CD4-positive, alpha-beta memory T cell (primary cell): Measurements from ENCODE around the gene SLU7. TPM values are rescaled to one million over a fixed set of nuclear protein-coding genes. Genes with fewer than 3 reads are reported as not detected.
A peak's percentile ranks its signal among the peaks of the same experiment; 100 is the strongest.

ENCODE experiments used
- CTCF ChIA-PET: fragments of 350-600 bp; sonication (Branson Sonifier 250); formaldehyde crosslinking; loops from one replicate; lab custom pipeline; 2021; ENCODE audit warnings: inconsistent platforms; ENCODE audit not compliant: partially characterized antibody; lab: Charles Lee
- POLR2A ChIA-PET: fragments of 350-600 bp; sonication (Branson Sonifier 250); formaldehyde crosslinking; loops from one replicate; lab custom pipeline; 2021; ENCODE audit not compliant: partially characterized antibody; lab: Charles Lee
- DNase-seq, 5 donors: peaks; one replicate each; pipeline versions ENCODE4 v3.0.0 to v3.0.0-alpha.2; 2020 to 2022; ENCODE audit warnings: mixed read lengths in 1 of 5
- H3K27ac ChIP-seq: one replicate; pipeline ENCODE4 v1.7.0; 2013; ENCODE audit warnings: low read depth, low read length
- H3K27me3 ChIP-seq: 2 replicates; pipeline ENCODE4 v1.7.0; 2013; ENCODE audit warnings: mild to moderate bottlenecking, low read length, moderate library complexity; ENCODE audit not compliant: insufficient read depth
- H3K36me3 ChIP-seq: 2 replicates; pipeline ENCODE4 v1.7.0; 2013; ENCODE audit warnings: mild to moderate bottlenecking, low read length, moderate library complexity; ENCODE audit not compliant: insufficient read depth
- H3K4me1 ChIP-seq: 2 replicates; pipeline ENCODE4 v1.7.0; 2013; ENCODE audit warnings: mild to moderate bottlenecking, low read length, moderate library complexity; ENCODE audit not compliant: insufficient read depth
- H3K4me3 ChIP-seq, 2 donors: one replicate each; pipeline ENCODE4 v1.7.0; 2013; ENCODE audit warnings: low read length in 2 of 2, mild to moderate bottlenecking in 1 of 2
- H3K9me3 ChIP-seq, 2 donors: one replicate each; pipeline ENCODE4 v1.7.0; 2013; ENCODE audit warnings: low read length in 2 of 2, control low read depth in 1 of 2; ENCODE audit not compliant: control insufficient read depth in 1 of 2
- H3K27ac Mint-ChIP-seq, 7 donors: one replicate each; pipeline ENCODE4 v1.8.0; 2020 to 2021; ENCODE audit warnings: mixed read lengths in 7 of 7, mild to moderate bottlenecking in 6 of 7, inconsistent platforms in 3 of 7, moderate library complexity in 3 of 7
- H3K27me3 Mint-ChIP-seq, 2 donors: one replicate each; pipeline ENCODE4 v1.8.0; 2020 to 2021; ENCODE audit warnings: mixed read lengths in 2 of 2
- H3K36me3 Mint-ChIP-seq, 2 donors: one replicate each; pipeline ENCODE4 v1.8.0; 2020 to 2021; ENCODE audit warnings: mixed read lengths in 2 of 2, inconsistent platforms in 1 of 2, mild to moderate bottlenecking in 1 of 2
- H3K4me1 Mint-ChIP-seq, 4 donors: one replicate each; pipeline ENCODE4 v1.8.0; 2020 to 2021; ENCODE audit warnings: mixed read lengths in 4 of 4, mild to moderate bottlenecking in 1 of 4
- H3K4me3 Mint-ChIP-seq, 8 donors: one replicate each; pipeline ENCODE4 v1.8.0; 2020 to 2021; ENCODE audit warnings: mixed read lengths in 8 of 8, mild to moderate bottlenecking in 7 of 8, moderate library complexity in 6 of 8, inconsistent platforms in 3 of 8
- H3K9me3 Mint-ChIP-seq, 8 donors: one replicate each; pipeline ENCODE4 v1.8.0; 2020 to 2021; ENCODE audit warnings: mixed read lengths in 8 of 8, mild to moderate bottlenecking in 5 of 8, inconsistent platforms in 3 of 8, moderate library complexity in 1 of 8
- intact Hi-C: fragments of 100-400 bp; cut with micrococcal nuclease; formaldehyde crosslinking; loops from one replicate; pipeline ENCODE4 v1.15.1; 2023
- polyA plus RNA-seq, 2 donors: library from polyadenylated mRNA; unstranded; fragments of 300-500 nt; fragmentation: Illumina TruSeq; gene quantifications; one replicate each; pipeline ENCODE4 v1.2.3, GENCODE V29; 2021
- total RNA-seq, 2 experiments: library from RNA; stranded (reverse); gene quantifications; one replicate each; pipeline ENCODE4 v1.2.3, GENCODE V29; 2021

Gene SLU7
- total and polyA plus RNA-seq, 4 experiments from 2014 or later: 50.8 to 93.9 (median 87.6) TPM

DNA sequence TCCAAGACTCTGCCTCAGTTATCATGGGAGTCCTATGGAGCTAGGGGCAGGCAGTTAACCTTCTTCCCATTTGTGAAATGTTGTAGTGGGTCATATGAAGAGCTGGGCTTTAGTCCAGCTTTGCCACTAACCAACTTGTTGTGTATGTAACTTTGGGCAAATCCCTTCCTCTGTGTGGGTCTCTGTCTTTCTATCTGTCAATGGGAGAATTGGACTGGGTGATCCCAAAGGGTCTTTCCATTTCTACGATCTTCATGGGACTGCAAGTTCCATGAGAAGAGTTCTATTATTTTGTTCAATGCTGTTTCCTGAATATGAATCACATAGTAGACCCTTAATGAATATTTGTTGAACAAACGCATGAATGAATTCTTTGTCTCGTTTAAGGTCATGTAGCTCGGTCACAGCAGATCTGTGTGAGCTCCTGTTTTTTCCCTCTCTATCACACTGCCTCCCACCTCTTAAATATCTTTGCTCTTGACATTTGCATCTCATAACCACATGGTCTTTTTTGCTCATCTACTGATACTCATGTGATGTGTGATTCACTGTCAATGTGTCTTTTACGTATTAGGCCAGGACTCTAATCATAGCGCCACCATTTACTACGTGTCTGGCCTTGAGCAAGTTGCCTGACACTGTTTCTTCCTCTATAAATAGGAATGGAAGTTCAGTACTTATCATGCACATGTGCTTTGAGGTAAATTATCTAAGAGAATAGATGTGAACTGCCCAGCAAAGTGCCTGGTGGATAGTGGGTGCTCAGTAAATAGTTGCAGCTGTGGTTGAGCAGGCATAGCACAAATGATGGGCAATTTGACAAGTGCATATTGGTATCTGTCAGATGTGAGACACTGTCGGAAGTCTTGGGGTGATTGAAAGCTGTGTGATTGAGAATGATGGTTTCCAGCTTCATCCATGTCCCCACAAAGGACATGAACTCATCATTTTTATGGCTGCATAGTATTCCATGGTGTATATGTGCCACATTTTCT is 40.2 kb upstream of the SLU7 start:
- Mint-ChIP-seq H3K36me3 (no peaks in the 10 kb centered on the region), H3K27me3 (peaks cover 0 to 2% of the 10 kb centered on the region in 2 donors), H3K4me1 (peaks cover 0 to 3% (median 3%) of the 10 kb centered on the region in 4 donors), H3K9me3 (no peaks in the 10 kb centered on the region), H3K27ac (peak overlapping the region in 1 of 7 donors; percentile 7), H3K4me3 (no peak overlapping the region)
- DNase-seq: no peak
- Histone ChIP-seq H3K4me1 (peaks cover 2% of the 10 kb centered on the region), H3K27ac (no peak overlapping the region), H3K36me3 (no peaks in the 10 kb centered on the region), H3K4me3 (no peak overlapping the region), H3K27me3 (no peaks in the 10 kb centered on the region), H3K9me3 (no peaks in the 10 kb centered on the region)
- POLR2A ChIA-PET: interaction anchor here (0.6 kb wide), 1 partner anchor 20 kb away, joined by 3 read pairs; no protein-coding TSS in a partner anchor
- CTCF ChIA-PET: interaction anchor here (1.3 to 4.5 kb wide), 6 partner anchors 8 to 20 kb away, joined by 3 to 54 read pairs (median 4); no protein-coding TSS in a partner anchor
- intact Hi-C loops: no loop called here

DNA sequence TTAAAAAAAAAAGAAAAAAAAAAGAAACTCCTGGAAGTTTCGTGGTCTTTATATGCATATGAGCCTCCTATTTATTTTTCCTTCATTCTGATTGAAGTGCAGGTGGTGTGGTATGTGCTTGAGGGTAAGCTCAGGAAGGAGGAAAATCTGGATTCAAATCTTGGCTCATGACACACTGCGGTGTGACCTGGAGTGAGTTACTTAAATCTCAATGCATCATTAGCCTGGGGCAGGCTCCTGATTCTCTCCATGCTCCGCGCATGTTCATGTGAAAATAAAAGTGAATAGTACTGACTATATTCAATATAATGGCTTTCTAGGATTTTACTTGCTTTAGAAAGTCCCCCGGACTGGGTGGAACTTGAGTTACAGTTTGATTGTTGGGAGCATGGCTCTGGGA is 38.4 kb upstream of the SLU7 start:
- Histone ChIP-seq H3K4me3 (no peak overlapping the region), H3K27ac (no peak overlapping the region), H3K27me3 (no peaks in the 10 kb centered on the region), H3K9me3 (no peaks in the 10 kb centered on the region), H3K4me1 (no peaks in the 10 kb centered on the region), H3K36me3 (no peaks in the 10 kb centered on the region)
- CTCF ChIA-PET: no interaction called here
- intact Hi-C loops: no loop called here
- Mint-ChIP-seq H3K27me3 (peaks cover 0 to 2% of the 10 kb centered on the region in 2 donors), H3K4me3 (no peak overlapping the region), H3K4me1 (no peaks in the 10 kb centered on the region), H3K36me3 (no peaks in the 10 kb centered on the region), H3K9me3 (no peaks in the 10 kb centered on the region), H3K27ac (no peak overlapping the region)
- POLR2A ChIA-PET: interaction anchor here (0.9 kb wide), 1 partner anchor 10 kb away, joined by 3 read pairs; no protein-coding TSS in a partner anchor
- no peak for DNase-seq

DNA sequence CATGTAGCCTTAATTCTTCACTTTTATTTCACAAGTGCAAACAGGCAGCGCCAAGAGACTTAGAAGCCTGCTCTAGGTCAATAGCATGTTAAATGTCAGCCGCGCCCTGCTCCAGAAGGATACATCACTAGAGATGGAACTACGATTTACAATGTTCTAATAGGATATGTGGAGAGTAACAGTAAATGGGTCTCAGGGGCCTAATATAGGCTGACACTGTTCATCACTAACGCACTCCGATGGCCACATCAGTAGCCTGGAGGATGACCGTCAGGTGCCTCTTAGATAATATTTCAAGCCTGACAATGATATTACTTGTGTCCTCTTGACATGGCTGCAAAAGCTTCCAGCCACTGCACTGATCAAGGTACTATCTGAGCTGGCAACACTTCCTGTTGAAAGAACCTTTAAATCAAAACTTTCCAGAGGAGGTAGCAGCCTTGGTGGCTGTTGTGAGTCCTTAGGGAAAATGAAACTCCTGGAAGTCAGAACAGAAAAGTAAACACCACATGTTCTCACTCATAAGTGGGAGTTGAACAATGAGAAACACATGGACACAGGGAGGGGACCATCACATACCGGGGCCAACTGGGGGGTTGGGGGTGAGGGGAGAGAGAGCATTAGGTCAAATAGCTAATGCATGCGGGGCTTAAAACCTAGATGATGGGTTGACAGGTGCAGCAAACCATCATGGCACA is 37.7 kb upstream of the SLU7 start:
- no peaks in the 10 kb centered on the region for H3K27me3 ChIP-seq
- intact Hi-C loops: no loop called here
- Mint-ChIP-seq H3K27me3 (peaks cover 0 to 2% of the 10 kb centered on the region in 2 donors), H3K9me3 (no peaks in the 10 kb centered on the region), H3K36me3 (no peaks in the 10 kb centered on the region), H3K4me1 (no peaks in the 10 kb centered on the region), H3K27ac (no peak overlapping the region), H3K4me3 (no peak overlapping the region)
- H3K4me1 ChIP-seq: no peaks in the 10 kb centered on the region
- DNase-seq: no peak
- no peak overlapping the region for H3K27ac ChIP-seq
- no peak overlapping the region for H3K4me3 ChIP-seq
- ChIA-PET CTCF (no interaction called here), POLR2A (interaction anchor here (0.9 kb wide), 1 partner anchor 10 kb away, joined by 3 read pairs; no protein-coding TSS in a partner anchor)
- H3K36me3 ChIP-seq: no peaks in the 10 kb centered on the region
- no peaks in the 10 kb centered on the region for H3K9me3 ChIP-seq

DNA sequence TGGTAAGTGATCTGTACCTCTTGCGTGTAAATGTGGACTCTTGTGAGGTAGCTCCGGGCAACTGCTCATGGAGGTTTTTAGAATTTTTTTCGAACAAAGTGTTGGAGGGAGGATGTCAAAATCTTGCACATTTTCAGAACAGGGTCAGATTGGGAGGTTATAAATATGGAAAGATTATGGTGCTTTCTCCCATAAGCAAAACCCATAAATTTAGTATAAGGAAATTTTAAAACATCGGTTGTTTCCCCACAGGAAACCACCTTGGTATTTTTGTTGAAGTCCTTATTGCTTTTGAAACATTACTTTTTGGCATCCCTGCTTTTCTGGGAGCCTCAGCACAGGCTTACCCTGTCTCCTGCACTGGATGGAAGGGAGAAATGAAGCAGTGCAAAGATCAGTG is 36.7 kb upstream of the SLU7 start:
- ChIA-PET POLR2A (no interaction called here), CTCF (no interaction called here)
- no peak overlapping the region for H3K4me3 Mint-ChIP-seq
- Histone ChIP-seq H3K4me1 (no peaks in the 10 kb centered on the region), H3K4me3 (no peak overlapping the region), H3K27me3 (no peaks in the 10 kb centered on the region), H3K9me3 (no peaks in the 10 kb centered on the region), H3K36me3 (no peaks in the 10 kb centered on the region), H3K27ac (no peak overlapping the region)
- peaks cover 0 to 2% of the 10 kb centered on the region in 2 donors for H3K27me3 Mint-ChIP-seq
- peaks cover 0 to 1% (median under 1%) of the 10 kb centered on the region in 4 donors for H3K4me1 Mint-ChIP-seq
- intact Hi-C loops: no loop called here
- H3K9me3 Mint-ChIP-seq: no peaks in the 10 kb centered on the region
- no peak overlapping the region for H3K27ac Mint-ChIP-seq
- DNase-seq: no peak
- no peaks in the 10 kb centered on the region for H3K36me3 Mint-ChIP-seq

DNA sequence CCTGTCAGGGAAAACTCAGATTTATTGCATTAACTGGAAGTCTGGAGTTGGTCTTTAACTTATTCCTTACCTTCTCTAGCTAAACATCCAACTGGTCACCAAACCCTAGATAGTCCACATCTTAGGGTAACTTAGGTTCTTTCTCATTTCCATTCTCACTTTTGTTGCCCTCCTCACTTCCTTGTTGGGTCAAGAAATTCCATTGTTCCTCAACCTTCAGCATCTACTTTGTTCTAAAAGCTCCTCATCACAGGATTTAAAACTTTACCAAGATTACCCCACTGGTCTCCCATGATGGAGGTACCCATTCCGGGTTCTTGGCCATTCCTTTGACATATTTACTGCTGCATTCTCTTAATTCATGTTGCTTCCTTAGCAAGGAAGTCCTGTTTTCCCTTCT is 34.9 kb upstream of the SLU7 start:
- peaks cover 0 to 6% (median 2%) of the 10 kb centered on the region in 4 donors for H3K4me1 Mint-ChIP-seq
- Histone ChIP-seq H3K4me1 (no peaks in the 10 kb centered on the region), H3K9me3 (no peaks in the 10 kb centered on the region), H3K4me3 (no peak overlapping the region), H3K36me3 (no peaks in the 10 kb centered on the region), H3K27me3 (no peaks in the 10 kb centered on the region), H3K27ac (no peak overlapping the region)
- intact Hi-C loops: no loop called here
- peaks cover 0 to 2% of the 10 kb centered on the region in 2 donors for H3K27me3 Mint-ChIP-seq
- DNase-seq: no peak
- H3K27ac Mint-ChIP-seq: no peak overlapping the region
- no peaks in the 10 kb centered on the region for H3K9me3 Mint-ChIP-seq
- H3K4me3 Mint-ChIP-seq: no peak overlapping the region
- no peaks in the 10 kb centered on the region for H3K36me3 Mint-ChIP-seq
- ChIA-PET CTCF (interaction anchor here (3.7 kb wide), 1 partner anchor 14 kb away, joined by 24 read pairs; no protein-coding TSS in a partner anchor), POLR2A (no interaction called here)

DNA sequence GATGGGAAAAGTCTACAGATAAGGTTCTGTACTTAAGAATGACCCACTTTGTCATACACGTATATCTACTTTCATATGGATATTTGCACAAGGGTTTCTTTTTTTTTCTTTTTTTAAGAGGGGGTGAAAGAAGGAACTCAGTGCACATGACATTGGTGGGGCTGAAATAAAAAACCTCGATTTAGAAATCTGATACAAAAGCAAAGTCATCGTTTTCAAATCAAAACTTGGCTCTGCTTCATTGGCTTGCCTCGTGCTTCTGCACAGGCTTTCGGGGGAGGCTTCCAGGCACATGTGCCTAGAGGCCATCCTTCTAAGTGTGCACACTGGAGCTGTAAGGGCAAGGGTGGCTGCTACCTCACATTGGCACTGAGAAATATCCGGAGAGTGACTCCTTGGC is 33.9 kb upstream of the SLU7 start:
- H3K4me1 ChIP-seq: no peaks in the 10 kb centered on the region
- no peaks in the 10 kb centered on the region for H3K9me3 Mint-ChIP-seq
- H3K36me3 Mint-ChIP-seq: no peaks in the 10 kb centered on the region
- H3K27me3 ChIP-seq: no peaks in the 10 kb centered on the region
- CTCF ChIA-PET: interaction anchor here (3.7 kb wide), 1 partner anchor 13 kb away, joined by 24 read pairs; no protein-coding TSS in a partner anchor
- no peaks in the 10 kb centered on the region for H3K9me3 ChIP-seq
- intact Hi-C loops: no loop called here
- no peak overlapping the region for H3K27ac ChIP-seq
- no peak for DNase-seq
- H3K4me3 ChIP-seq: no peak overlapping the region
- H3K27ac Mint-ChIP-seq: no peak overlapping the region
- no peak overlapping the region for H3K4me3 Mint-ChIP-seq
- H3K36me3 ChIP-seq: no peaks in the 10 kb centered on the region
- POLR2A ChIA-PET: no interaction called here
- H3K4me1 Mint-ChIP-seq: peaks cover 0 to 6% (median 2%) of the 10 kb centered on the region in 4 donors
- H3K27me3 Mint-ChIP-seq: peaks cover 0 to 2% of the 10 kb centered on the region in 2 donors

DNA sequence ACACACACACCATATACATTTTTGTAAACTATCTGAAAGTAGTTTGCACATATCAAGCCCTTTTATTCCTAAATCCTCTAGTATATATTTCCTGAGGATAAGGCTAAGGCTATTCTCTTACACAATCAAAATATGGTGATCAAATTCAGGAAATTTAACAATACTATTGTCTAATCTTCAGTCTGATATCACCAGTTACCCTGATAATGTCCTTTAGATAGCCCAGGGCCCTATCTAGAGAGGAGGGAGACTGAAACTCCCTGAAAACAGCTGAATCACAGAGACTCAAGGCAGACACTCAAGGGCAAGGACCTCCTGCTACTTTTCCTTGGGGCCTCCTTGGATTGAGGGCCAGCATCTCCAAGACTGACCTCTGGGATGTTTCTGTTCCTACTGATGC is 33.2 kb upstream of the SLU7 start:
- POLR2A ChIA-PET: no interaction called here
- peaks cover 0 to 6% (median 2%) of the 10 kb centered on the region in 4 donors for H3K4me1 Mint-ChIP-seq

More for the DNA sequence above, 33.2 kb upstream of the SLU7 start:
- Histone ChIP-seq H3K27me3 (no peaks in the 10 kb centered on the region), H3K9me3 (no peaks in the 10 kb centered on the region), H3K4me3 (no peak overlapping the region), H3K4me1 (no peaks in the 10 kb centered on the region), H3K27ac (no peak overlapping the region), H3K36me3 (no peaks in the 10 kb centered on the region)
- DNase-seq: no peak
- CTCF ChIA-PET: interaction anchor here (3.7 kb wide), 1 partner anchor 13 kb away, joined by 24 read pairs; no protein-coding TSS in a partner anchor
- no peak overlapping the region for H3K4me3 Mint-ChIP-seq
- H3K27ac Mint-ChIP-seq: no peak overlapping the region
- H3K27me3 Mint-ChIP-seq: peaks cover 0 to 2% of the 10 kb centered on the region in 2 donors
- intact Hi-C loops: no loop called here
- no peaks in the 10 kb centered on the region for H3K36me3 Mint-ChIP-seq
- no peaks in the 10 kb centered on the region for H3K9me3 Mint-ChIP-seq
